Loucy (cell line): ENCODE results near the gene PRMT1.

Experiments used
- H2AFZ ChIP-seq: fragments of 200-600 bp; sonication (generic); 2 replicates; pipeline ENCODE4 v1.6.0; 2016; ENCODE audit warnings: antibody characterized with exemption, mild to moderate bottlenecking, low read length, moderate library complexity
- H3F3A ChIP-seq: fragments of 200-600 bp; 2 replicates; pipeline ENCODE4 v1.6.0; 2016; ENCODE audit warnings: antibody characterized with exemption, low read depth, mild to moderate bottlenecking
- H3K27me3 ChIP-seq: fragments of 200-600 bp; sonication (generic); 2 replicates; pipeline ENCODE4 v1.6.1; 2014; ENCODE audit warnings: low read length, mild to moderate bottlenecking; ENCODE audit not compliant: insufficient read depth, poor library complexity, severe bottlenecking
- H3K36me3 ChIP-seq: fragments of 200-600 bp; sonication (generic); 2 replicates; pipeline ENCODE4 v1.6.1; 2016; ENCODE audit warnings: low read length; ENCODE audit not compliant: insufficient read depth
- H3K4me1 ChIP-seq: fragments of 200-600 bp; sonication (generic); 2 replicates; pipeline ENCODE4 v1.5.1; 2014; ENCODE audit warnings: low read length, mild to moderate bottlenecking; ENCODE audit not compliant: insufficient read depth, poor library complexity, severe bottlenecking
- H3K4me2 ChIP-seq: fragments of 200-600 bp; sonication (generic); 2 replicates; pipeline ENCODE4 v1.6.0; 2014; ENCODE audit warnings: antibody characterized with exemption, low read length, low read depth, mild to moderate bottlenecking; ENCODE audit not compliant: poor library complexity, severe bottlenecking
- H3K4me3 ChIP-seq: fragments of 200-600 bp; sonication (generic); 2 replicates; pipeline ENCODE4 v1.5.1; 2014; ENCODE audit warnings: low read length, mild to moderate bottlenecking, mixed read lengths; ENCODE audit not compliant: poor library complexity, severe bottlenecking
- H3K79me2 ChIP-seq: fragments of 200-600 bp; sonication (generic); 2 replicates; pipeline ENCODE4 v1.6.1; 2014; ENCODE audit warnings: low read length; ENCODE audit not compliant: insufficient read depth
- H3K9ac ChIP-seq: fragments of 200-600 bp; sonication (generic); 2 replicates; pipeline ENCODE4 v1.6.0; 2014; ENCODE audit warnings: mild to moderate bottlenecking, low read depth, low read length, moderate library complexity; ENCODE audit not compliant: poor library complexity, severe bottlenecking
- H3K9me2 ChIP-seq: fragments of 200-600 bp; sonication (generic); replicated peaks from 2 replicates; pipeline ENCODE4 v1.6.1; 2016; ENCODE audit warnings: low read depth, low read length, mixed read lengths
- H3K9me3 ChIP-seq: fragments of 200-600 bp; sonication (generic); 2 replicates; pipeline ENCODE4 v1.6.1; 2014; ENCODE audit warnings: mild to moderate bottlenecking, antibody characterized with exemption, low read length, low read depth; ENCODE audit not compliant: insufficient read depth
- H4K20me1 ChIP-seq: fragments of 200-600 bp; sonication (generic); 2 replicates; pipeline ENCODE4 v1.6.0; 2014; ENCODE audit warnings: antibody characterized with exemption, low read length, mild to moderate bottlenecking; ENCODE audit not compliant: insufficient read depth, poor library complexity, severe bottlenecking
- CTCF ChIP-seq: fragments of 200-600 bp; sonication (generic); conservative IDR thresholded peaks from 2 replicates; pipeline ENCODE4 v1.5.1; 2014; ENCODE audit warnings: mild to moderate bottlenecking, antibody characterized with exemption, low read length
- EZH2phosphoT487 ChIP-seq: fragments of 200-600 bp; IDR thresholded peaks from 2 replicates; pipeline ENCODE4 v1.6.1; 2018; ENCODE audit warnings: antibody characterized with exemption, mild to moderate bottlenecking, moderate library complexity, borderline replicate concordance

PRMT1 gene

GRCh38 chr19:49700563-49700962 is 23.5 kb downstream of the PRMT1 start:
- H3K36me3 ChIP-seq, result no peaks in the 10 kb centered on the region
- no peak overlapping the region for H3K4me2 ChIP-seq
- H3K79me2 ChIP-seq, result no peaks in the 10 kb centered on the region
- no peaks in the 10 kb centered on the region for H3K27me3 ChIP-seq
- no peak overlapping the region for H2AFZ ChIP-seq
- H3K4me3 ChIP-seq, result no peak overlapping the region
- no peak overlapping the region for H3K9ac ChIP-seq
- no peaks in the 10 kb centered on the region for H3K9me3 ChIP-seq
- H3K9me2 ChIP-seq, result no peaks in the 10 kb centered on the region
- H3F3A ChIP-seq, result no peaks in the 10 kb centered on the region
- no peak for TF ChIP-seq CTCF
- no peak for TF ChIP-seq EZH2phosphoT487
- no peaks in the 10 kb centered on the region for H3K4me1 ChIP-seq
- H4K20me1 ChIP-seq, result no peaks in the 10 kb centered on the region

DNA sequence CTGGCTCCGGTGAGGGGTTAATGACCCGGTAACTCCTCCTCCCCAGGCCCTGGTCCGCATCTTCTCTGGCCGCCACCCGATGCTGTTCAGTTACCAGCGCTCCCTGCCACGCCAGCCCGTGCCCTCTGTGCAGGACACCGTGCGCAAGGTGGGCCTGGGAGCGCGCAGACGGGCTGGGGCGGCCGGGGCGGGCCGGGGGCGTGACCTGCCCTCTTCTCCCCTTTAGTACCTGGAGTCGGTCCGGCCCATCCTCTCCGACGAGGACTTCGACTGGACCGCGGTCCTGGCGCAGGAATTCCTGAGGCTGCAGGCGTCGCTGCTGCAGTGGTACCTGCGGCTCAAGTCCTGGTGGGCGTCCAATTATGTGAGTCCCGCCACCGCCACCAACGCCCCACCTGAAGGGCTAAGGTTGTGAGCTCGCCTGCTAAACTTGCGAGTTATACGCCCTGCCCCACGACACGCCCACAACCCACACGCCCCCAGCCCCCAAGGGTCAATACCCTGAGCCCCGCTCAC is 24.3 kb downstream of the PRMT1 start:
- H3K9me2 ChIP-seq, result no peaks in the 10 kb centered on the region
- TF ChIP-seq CTCF (no peak), EZH2phosphoT487 (no peak)
- H2AFZ ChIP-seq, result no peak overlapping the region
- no peak overlapping the region for H3K4me2 ChIP-seq
- H3K4me3 ChIP-seq, result no peak overlapping the region
- H3K4me1 ChIP-seq, result no peaks in the 10 kb centered on the region
- H3K27me3 ChIP-seq, result no peaks in the 10 kb centered on the region
- H3F3A ChIP-seq, result no peaks in the 10 kb centered on the region
- H3K36me3 ChIP-seq, result no peaks in the 10 kb centered on the region
- no peak overlapping the region for H3K9ac ChIP-seq
- no peaks in the 10 kb centered on the region for H3K9me3 ChIP-seq
- no peaks in the 10 kb centered on the region for H4K20me1 ChIP-seq
- no peaks in the 10 kb centered on the region for H3K79me2 ChIP-seq

- H3K4me1 ChIP-seq, result no peaks in the 10 kb centered on the region
- H3K27me3 ChIP-seq, result no peaks in the 10 kb centered on the region
- TF ChIP-seq CTCF, result no peak
- no peak for TF ChIP-seq EZH2phosphoT487
- H3K4me3 ChIP-seq, result no peak overlapping the region
- no peak overlapping the region for H2AFZ ChIP-seq
- no peaks in the 10 kb centered on the region for H3K79me2 ChIP-seq
- H3K9me3 ChIP-seq, result no peaks in the 10 kb centered on the region
- no peaks in the 10 kb centered on the region for H3K9me2 ChIP-seq
- no peaks in the 10 kb centered on the region for H3F3A ChIP-seq
- H3K36me3 ChIP-seq, result no peaks in the 10 kb centered on the region
- no peak overlapping the region for H3K4me2 ChIP-seq
- no peak overlapping the region for H3K9ac ChIP-seq
- no peaks in the 10 kb centered on the region for H4K20me1 ChIP-seq
Measured at GRCh38 chr19:49704888-49705642, 28.0 kb downstream of the PRMT1 start.
